NCI-H510A (cell line): ENCODE measurements around the gene HIC2.
"Not testable (repeated sequence)": the region's sequence is repeated elsewhere in the genome, so short reads cannot be mapped to it uniquely, and the experiment has no call there.

Experiments used
- DNase-seq: peaks from one replicate; lab custom pipeline; 2025; lab: John Stamatoyannopoulos, UW

Gene HIC2

DNA sequence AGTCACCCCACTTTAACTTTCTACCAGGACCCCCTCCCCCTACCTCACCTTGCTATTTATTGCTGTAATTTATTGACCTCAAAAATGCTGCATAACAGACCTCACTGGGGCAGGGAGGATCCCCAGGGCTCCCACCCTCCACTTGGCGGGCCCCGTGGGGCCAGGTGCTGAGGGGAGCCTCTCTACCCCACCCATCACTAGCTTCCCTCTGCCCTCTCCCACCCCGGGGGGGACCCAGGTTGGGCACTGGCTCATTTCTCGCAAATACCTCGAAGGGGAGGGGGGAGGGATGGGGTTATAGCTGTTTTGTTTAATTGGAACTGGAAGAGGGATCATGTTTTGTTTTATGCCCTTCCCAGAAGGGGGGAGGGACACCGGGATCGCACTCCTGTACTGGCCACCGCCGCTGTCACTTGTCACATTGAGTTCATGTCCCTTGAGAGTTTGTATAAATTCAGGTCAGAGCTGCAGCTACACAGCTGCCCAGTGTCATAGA lies 33.7 kb downstream of the HIC2 start:
- DNase-seq: no peak

DNA sequence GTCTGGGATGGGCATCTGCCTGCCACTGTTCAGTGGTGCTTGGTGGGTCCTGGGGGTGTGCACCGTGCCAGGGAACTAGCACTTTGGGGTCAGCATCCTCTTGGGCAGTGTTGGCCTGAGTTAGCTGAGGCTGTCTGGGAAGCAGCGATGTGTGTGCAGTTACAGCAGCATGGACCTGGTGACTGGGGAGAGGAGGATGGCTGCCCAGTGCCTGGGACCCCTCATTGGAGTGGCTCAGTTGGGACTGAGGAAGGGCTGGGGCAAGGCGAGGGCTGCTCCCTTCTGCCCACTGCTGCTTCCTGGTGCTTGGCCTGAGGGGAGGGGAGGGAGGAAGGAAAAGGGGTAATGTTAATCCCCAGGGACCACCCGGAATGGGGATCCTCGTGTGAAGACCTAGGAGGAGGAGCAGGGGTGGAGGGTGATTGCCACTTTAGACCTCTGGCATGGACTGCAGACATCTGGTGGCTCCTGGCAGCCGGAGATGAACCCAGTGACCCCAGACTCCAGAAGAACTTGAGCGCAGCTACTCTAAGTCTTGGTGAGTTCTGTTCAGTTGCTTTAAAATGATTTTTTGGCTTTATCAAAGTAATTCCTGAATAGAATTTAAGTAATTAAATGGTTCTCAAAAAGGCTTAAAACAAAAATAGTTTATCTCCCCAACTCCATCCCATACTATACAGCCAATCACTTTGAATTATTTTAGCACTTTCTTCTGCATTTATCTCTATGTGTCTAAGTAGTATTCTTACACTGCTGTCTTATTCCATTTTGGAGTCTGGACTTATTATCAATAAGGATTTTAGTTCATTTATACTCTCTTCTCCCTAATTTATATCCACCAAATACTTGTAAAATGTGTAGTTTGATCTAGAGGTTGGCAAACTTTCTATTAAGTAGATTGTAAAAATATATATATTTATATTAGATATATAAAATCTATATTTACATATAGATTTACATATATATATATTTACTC lies 34.7 kb downstream of the HIC2 start:
- DNase-seq: no peak

DNA sequence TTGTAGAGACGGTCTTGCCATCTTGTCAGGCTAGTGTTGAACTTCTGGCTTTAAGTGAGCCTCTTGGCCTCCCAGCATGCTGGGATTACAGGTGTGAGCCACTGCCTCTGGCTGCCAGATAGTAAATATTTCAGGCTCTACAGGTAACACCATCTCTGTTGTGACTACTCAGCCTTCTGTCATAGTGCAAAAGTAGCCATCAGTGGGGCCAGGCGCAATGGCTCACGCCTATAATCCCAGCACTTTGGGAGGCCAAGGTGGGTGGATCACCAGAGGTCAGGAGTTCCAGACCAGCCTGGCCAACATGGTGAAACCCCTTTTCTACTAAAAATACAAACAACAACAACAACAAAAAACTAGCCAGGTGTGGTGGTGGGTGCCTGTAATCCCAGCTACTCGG lies 35.5 kb downstream of the HIC2 start:
- not testable (repeated sequence) for DNase-seq

DNA sequence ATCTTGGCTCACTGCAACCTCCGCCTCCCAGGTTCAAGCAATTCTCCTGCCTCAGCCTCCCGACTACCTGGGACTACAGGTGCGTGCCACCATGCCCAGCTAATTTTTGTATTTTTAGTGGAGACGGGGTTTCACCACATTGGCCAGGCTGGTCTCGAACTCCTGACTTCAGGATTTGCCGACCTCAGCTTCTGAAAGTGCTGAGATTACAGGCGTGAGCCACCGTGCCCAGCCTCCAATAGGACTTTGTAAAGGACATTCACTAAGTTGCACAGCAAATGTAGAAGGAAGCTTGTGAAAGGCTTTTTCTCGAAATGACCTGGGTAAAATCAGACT lies 37.8 kb downstream of the HIC2 start:
- not testable (repeated sequence) for DNase-seq

DNA sequence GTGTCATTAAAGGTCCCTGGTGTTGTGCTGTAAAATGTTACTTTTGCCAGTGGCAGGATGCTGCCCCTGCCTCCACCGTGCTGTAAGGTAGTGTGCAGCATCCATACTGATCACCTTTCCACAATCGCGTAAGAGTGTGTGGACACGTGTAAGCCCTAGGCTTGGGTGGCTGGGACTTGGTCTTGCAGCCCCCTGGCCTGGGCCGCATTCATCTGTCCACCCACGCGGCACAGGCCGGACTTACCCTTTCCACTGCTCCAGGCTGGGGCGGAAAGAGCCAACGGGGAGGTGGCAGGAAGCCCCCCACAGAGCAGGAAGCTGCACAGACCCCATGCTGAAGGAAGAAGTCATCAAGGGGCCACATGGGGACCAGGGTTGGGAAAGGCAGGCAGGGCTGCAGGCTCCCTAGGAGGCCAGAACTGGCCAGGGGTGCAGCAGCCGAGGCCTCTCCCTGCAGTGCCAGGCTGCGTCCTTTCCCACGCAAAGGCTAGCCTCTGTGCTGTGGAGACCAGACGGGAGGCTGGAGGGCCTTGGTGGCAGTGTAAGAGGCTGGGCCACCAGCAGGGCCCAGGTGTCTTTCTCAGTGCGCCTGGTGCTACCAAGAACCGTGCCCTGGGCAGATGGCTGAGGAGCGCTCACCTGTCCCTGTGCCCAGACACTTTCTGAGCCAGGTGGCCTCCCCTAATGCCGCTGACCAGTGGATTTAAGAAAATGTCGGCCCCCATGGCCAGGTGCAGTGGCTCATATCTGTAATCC lies 38.3 kb downstream of the HIC2 start:
- DNase-seq: no peak

DNA sequence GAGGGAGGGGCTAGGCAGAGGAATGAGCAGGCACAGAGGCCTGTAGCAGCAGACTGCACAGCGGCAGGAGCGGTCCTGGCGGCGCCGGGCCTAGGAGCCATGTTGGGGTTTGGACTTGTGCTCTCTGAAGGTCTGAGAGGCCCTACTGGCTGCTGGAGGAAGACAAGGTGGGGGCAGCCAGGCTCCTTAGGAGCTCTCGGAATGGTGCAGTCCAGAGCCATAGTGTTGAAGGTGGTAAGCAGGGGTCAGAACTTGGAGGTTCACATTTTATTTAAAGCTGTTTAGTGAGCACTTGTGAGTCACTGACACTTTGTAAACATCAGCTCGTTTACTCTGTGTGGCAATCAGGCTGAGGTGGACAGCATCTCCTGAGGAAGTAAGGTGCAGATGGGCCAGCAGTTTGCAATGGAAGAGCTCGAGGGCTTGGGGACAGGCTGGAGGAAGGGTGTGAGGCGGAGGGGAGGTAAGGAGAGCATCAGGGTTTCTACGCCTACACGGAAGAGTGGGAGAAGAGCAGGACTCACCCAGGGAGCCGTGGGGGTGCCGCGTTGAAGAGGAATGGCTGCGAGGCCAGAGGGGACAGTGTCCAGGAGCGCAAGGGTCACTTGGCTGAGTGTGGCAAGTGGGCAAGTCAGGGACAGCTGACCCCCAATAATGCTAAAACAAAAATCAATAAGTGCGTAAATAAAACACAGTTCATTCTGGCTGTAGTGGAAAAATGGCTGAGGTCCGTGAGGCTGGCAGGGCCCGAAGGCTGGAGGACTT lies 40.0 kb downstream of the HIC2 start:
- DNase-seq: no peak

DNA sequence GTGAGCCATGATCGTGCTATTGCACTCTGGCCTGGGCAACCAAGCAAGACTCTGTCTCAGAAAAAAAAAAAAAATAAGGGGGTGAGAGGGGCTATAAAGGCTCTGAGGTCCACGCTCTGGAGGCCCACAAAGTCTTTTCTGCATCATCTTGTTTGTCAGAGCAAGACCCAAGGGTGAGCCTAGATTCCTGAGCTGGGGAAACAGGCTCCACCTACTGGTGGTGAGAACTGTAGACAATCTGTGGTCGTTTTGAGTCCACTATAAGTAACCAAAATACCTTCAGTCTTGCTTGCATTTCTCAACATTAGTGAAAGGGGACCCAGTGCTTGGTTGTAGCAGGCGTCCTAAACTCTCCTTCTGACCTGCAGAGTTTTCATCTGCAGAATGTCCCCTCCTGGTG lies 45.5 kb downstream of the HIC2 start:
- not testable (repeated sequence) for DNase-seq

DNA sequence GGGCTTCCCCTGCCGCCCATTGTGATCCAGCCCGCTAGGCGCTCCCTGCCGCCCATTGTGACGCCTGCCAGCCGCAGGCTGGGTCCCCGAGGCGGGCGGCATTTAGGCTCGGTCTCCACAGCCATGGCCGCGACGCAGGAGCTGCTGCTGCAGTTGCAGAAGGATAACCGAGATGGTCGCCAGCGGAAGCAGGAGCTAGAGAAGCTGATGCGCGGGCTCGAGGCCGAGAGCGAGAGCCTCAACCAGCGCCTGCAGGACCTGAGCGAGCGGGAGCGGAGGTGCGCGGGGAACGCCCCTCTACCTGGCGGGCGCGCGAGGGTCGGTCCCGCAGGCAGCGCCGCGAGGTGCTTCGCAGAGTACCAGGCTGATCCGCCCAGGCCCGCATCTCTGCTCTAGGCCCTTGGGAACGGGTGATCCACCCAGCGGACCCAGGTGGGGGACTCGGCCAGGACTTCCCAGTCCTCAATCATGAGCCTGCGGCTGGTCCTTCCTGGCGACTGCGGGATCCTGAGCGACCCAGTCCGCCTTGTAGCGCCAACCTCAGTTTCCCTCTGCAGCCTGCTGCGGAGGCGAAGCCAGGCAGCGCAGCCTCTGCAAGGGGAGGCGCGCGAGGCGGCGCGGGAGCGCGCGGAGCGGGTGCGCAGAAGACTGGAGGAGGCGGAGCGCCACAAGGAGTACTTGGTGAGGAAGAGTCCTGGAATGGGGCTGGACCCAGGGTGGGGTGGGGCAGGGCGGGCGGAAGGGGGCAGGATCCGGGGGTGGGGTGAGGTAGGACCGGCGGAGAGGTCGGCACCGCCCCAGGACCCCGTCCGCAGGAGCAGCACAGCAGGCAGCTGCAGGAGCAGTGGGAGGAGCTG lies 50.4 kb downstream of the HIC2 start, which contains the start of gene TMEM191C:
Gene TMEM191C (plus strand): TSS at position 51 of the 857 bp plus-strand sequence. CDS start 73 bp downstream, at position 124.
- DNase-seq: not testable (repeated sequence)

DNA sequence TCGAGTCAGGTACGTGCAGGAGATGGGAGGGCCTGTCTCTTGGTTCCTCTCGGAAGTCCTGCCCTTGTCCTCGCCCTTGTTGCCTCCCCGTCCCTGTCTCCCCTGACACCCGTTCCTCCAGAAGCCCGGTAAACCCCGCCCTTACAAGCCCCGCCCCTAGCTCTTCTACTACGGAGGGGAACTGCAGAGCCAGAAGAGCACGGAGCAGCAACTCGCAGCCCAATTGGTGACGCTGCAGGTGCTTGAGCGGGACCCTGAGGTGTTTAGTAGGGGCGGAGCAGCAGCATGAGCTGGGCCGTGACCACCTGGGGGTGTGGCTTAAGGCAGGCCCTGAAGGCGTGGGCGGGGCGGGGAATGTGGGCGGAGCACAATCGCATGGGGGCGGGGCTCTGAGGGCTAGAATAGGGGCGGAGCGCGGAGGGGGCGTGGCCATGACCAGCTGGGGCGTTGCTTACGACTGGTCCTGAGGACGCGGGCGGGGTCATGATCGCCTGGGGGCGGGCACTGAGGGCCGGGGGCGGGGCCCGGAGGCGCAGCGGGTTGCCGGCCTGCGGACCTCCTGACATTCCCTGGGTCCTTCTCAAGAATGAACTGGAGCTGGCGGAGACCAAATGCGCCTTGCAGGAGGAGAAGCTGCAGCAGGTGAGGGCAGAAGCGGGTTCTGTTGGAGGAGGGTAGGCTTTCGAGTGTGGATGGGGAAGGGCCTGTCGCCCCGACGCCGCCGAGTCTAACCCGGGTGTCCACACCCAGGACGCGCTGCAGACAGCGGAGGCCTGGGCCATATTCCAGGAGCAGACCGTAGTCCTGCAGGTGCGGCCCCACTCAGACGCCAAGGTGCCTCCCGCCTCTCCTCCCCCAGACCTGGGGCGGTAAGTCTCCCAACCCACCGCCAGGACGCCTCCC lies 51.3 kb downstream of the HIC2 start:
- DNase-seq: not testable (repeated sequence)

DNA sequence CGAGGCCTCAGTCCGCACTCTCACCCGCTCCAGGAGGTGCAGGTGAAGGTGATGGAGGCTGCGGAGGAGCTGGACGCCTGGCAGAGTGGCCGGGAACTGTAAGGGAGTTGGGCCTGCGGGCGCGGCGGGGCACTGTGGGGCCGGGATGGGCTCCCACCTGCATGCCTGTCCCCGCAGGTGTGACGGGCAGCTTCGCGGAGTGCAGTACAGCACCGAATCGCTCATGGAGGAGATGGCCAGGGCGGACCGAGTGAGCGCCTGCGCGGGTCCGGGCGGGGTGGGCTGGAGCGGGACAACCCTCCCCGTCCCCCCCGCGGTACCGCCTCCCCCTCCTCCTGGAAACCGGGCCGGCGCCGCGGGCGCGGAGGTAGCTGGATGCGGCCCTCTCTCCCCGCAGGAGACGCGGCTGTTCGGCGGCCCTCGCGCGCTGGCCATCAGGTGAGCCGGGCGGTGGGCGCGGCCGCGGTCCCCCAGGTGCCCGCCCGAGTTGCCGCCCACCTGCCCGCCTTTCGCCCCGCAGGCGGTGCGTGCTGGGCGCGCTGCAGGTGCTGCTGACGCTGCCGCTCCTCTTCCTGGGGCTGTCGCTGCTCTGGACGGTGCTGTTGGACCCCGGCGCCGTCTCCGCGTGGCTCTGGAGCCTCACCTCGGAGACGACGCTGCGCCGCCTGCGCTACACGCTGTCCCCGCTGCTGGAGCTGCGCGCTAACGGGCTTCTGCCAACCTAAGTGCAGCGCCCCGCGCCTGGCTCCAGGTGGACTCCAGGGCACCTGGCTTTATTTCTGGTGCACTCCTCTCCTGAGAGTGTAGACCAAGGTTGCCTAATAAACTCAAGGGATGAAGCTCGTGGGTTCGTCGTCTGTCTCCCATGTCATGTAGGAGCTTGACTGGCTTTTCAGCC lies 52.2 kb downstream of the HIC2 start:
- not testable (repeated sequence) for DNase-seq

DNA sequence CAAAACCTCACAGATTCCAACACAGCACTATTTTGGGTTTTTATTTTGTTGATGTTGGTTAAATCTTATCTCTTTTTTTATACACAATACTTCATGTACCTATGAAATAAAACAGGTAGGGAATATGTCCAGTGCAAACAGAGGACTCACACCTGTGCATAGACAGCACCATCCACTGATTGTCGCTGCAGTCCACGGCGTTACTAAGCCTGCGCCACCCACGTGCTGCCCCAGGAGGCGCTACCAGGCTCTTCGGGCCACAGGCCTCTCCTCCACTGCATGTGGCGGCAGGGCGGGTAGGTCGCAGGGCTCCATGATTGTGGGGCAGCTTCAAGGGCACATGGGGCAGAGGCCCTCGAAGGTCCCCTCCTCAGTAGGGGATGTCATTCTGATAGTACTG lies 55.8 kb downstream of the HIC2 start:
- not testable (repeated sequence) for DNase-seq

DNA sequence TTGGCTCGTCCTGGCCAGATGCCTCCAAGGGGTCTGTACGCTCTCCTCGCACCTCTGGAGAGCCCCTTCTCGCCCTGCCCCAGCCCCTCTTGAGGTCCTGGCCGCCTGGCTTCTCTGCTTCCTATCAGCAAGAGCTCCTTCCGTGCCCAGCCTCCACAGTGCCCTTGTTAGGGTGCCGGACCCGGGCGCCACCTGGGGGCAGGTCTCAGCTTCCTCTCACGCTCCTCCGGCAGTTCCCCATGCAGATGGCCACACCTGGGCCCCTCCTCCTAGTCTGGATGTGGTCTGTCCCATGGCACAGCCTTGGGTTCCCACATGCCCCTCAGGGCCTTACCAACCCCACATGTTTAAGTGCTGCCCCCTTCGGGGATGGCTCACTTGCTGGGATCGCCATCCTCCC lies 56.5 kb downstream of the HIC2 start:
- DNase-seq: not testable (repeated sequence)

DNA sequence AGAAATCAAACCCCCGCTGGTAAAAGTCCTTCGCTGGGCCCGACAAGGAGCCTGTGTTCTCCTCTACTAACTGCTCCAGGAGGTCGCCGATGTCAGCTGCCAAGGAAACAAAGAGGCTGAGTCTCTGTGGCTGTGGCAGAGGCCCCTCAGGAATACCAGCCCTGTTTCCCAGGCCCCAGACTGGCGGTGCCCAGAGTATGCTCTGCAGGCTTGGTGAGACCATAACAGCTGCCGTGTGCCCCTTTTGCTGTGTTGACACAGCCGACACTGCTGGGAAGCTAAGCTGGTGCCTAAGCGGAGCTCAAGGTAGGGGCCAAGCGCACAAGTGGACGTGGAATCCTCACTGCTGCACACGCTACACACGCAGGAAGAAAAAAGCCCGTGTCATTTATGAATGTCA lies 66.9 kb downstream of the HIC2 start:
- not testable (repeated sequence) for DNase-seq

DNA sequence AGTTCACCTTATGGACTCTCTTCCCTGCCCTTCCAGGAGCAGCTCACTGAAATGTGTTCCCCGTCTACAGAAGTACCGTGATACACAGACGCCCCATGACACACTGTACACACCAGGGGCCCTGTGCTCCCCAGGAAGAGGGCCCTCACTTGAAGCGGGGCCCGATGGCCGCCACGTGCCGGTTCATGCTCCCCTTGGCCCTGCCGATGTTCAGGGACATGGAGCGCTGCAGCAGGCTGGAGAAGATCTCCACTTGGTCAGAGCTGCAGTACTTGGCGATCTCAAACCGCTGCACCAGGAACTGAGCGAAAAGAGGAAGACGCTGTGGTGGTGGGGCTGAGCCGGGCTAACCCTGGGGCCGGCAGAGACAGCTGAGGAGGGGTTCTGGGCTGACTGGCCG lies 70.6 kb downstream of the HIC2 start:
- DNase-seq: not testable (repeated sequence)

DNA sequence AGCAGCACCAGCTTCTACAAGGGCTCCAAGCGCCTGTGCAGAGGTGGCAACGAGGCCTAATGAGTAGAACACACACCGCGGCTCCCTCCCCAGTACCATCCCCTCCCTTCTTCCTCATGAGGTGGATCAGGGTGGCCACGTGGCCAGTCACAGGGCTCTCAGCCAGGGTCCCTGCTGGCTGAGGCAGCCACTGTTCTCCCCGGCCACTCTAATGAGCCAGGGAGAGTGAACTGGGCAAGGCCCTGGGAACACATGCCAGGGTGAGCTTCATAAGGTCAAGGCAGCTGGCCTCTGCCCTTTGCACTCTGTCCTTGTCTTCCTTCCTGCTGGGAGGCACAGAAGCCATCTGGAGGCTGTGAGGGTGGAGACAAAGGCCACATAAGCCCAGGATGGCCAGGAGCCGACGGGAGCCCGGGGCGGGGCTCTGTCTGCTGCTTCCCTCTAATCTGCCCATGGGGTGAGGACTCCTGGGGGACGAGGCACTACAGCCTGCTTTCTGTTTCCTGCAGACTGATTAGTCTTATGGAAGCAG lies 72.0 kb downstream of the HIC2 start:
- not testable (repeated sequence) for DNase-seq

DNA sequence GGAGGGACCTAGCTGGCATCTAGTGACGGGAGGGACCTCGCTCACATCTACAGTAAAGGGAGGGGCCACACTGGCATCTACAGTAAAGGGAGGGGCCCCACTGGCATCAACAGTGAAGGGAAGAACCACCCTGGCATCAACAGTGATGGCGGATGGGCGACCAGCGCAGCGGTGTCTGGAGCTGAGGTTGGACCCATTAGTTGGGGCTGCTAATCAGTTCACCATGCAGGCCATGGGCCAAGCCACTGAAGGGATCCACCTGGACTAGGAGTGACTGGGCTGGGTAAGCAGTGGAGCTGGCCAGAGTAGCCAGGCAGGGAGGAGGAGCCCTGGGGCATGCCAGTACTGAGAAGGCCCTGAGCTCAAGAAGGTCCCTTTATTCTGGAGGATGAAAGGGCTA lies 73.4 kb downstream of the HIC2 start:
- not testable (repeated sequence) for DNase-seq

DNA sequence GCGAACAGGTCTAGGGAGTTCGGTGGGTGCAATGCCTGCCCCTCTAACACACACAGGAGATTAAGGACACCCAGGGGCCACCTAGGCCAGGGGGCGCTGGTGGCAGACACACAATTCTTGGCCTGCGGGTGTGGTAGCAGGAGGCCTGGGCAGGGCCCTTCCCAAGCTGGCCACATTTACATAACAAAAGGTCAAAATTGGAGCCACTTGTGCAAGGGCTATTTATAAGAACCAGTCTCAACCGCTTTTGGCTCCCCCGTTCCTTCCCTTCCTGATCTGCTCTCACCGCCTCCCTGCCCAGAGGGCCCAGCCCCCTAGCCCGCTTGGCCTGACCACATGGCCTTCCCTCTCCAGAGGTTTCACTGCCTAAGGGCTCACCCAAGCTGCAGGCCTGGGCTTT lies 75.1 kb downstream of the HIC2 start:
- not testable (repeated sequence) for DNase-seq
